MV-4-11 (cell line): ENCODE results near the gene PTPN20.

Source experiments
- DNase-seq: peaks from one replicate; lab custom pipeline; 2025; lab: John Stamatoyannopoulos, UW

PTPN20 gene

GRCh38 chr10:47049056-47049851, 138.0 kb downstream of the PTPN20 start:
- DNase-seq, result no peak

DNA sequence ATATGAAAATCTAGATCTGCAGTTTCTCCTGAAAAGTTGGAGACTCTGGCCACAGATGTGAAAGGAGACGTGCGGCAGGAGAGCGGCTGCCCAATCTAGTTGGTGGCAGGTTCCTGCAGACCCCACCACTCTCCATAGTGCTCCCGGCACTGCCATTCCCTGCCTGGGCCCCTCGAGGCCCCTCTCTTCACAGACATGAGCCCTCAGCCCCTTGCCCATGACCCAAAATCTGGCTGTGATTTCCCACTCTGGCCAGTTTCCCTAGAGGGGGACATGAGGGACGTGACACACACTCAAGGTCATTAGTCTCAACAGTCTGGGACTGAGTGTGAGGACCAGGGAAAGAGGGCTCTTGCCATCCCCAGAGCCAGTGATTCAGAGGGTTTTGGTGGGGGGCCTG, 138.7 kb downstream of the PTPN20 start:
- DNase-seq, result no peak

- no peak for DNase-seq
Measured at GRCh38 chr10:47050618-47051455, 139.6 kb downstream of the PTPN20 start.

DNA sequence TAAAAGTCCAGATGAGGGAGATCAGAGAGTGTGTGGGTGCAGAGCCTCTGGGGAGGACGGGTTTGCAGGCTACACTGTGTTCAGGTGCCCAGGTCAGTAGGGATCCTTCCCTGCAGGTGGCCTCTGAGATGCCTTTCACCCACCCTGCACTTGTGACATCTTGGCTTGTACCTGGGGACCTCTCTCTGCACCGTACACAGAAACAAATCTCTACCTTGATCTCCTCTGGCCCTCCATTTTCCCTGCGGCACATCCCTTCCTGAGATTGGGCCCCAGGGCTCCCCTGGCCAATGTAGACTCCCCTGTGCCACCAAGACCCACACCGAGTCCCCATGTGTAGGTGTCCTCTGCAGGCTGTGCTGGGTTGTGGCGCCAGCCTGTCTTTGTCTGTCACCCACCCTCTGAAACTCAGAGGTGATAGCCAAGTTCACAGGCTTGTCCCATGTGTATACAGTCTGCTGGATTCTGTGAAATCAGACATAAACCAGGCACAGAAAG, 140.6 kb downstream of the PTPN20 start:
- no peak for DNase-seq
